HS-27A (cell line): ENCODE measurements around the gene PHLDB3.
"Not testable (repeated sequence)": the region's sequence is repeated elsewhere in the genome, so short reads cannot be mapped to it uniquely, and the experiment has no call there.

ENCODE experiments used
- DNase-seq: peaks from one replicate; pipeline ENCODE4 v3.0.0-alpha.2; 2012; ENCODE audit warnings: low read depth, missing footprints

PHLDB3 gene

DNA sequence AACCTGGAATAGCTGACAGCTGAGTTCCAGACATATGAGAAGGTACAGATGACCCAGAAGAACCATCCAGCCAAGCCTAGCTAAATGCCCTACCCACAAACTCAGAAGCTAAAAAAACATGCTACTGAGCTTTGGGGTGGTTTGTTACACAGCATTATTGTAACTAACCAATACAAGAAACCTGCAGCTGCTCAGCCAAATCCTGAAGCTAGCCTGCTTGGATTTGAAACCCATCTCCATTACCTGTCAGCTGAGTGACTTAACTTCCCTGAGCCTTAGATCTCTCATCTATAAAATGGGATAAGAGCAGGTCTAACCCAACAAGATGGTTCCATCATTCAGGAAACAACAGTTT is 64.9 kb downstream of the PHLDB3 start:
- DNase-seq: no peak

DNA sequence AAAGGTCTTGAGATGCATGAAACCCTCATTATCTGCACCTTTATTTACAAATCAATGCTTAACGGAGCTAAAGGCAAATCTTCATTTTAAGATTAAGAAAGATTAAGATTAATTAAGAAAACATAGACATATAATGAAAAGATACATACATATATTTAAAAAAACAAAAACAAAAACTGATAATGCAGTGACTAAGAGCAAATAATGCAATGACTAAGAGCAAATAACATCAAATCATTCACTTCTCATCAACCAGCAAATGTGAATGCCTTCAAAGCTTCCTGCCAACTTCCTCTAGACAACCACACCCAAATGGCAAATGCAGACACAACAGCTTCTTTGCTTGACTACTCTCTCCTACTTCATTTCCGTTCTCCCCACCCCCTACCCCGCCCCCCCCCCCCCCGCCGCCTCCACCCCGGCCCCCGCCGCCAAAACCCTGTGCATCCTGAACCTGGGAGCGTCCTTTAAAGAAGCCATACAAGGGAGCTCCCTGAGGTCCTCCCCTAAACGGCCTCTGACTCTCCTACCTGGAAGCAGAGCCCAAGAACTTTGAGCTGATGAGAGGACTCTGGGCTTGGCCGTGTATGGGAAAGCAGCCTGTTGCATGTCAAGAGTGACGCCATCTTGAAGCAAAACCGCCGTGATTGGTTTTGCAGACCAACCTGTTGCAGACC is 65.4 kb downstream of the PHLDB3 start:
- DNase-seq: no peak

DNA sequence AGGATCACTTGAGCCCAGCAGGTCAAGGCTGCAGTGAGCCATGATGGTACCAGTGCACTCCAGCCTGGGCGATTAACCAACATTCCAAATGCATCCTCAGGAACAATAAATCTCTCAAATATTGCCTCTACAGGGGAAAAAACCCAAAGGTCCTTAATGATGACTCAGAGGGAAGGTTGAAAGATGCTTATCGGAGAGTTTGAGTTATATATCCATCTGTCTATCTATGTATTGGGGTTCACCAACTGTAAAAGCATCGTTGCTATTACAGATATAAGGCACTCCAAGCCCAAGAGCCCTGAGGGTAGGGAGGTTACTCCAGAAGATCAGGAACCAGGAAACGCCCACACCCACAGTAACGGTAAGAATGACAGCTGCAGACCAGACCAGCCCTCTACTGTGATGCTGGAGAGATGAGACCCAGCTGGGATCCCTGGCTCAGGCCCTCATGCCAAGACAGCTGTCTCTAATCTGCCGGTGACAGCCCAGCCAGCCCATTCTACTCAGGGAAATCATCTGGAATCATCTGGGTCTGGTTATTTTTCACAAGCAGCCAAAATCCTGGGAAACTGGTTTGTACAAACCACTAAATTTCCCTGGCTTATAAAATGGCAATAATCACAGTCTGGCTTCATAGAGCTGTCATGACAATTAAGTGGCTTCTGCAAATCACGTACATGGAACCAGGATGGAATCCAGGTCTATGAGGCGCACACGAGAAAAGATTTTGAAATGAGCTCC is 66.1 kb downstream of the PHLDB3 start:
- DNase-seq: no peak

DNA sequence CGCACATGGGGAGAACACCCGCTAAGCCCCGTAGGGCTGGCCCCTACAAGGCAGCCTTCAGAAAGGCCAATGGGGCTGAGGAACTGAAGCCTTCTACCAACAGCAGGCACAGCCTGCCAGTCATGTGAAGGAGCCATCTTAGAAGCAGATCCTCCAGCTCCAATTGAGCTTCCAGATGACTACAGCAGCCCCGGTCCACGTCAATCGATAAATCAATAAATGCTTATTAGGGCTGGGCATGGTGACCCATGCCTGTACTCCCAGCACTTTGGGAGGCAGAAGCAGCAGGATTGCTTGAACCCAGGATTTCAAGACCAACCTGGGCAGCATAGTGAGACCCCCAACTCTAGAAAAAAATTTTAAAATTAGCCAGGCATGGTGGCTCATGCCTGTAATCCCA is 66.8 kb downstream of the PHLDB3 start:
- DNase-seq: no peak

DNA sequence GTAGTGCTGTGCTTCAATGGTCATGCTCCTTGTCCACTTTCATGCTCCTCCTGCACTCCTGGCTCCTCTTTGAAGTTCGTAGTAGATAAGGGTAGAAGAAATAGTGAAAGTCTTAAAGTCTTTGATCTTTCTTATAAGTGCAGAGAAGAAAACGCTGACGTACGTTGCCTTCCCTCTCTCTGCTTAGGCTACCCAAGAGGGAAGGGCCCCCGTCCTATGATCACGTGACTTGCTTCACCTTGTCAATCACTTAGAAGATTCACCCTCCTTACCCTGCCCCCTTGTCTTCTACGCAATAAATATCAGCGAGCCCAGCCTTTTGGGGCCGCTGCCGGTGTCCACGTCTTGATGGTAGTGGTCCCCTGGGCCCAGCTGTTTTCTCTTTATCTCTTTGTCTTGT is 67.3 kb downstream of the PHLDB3 start:
- not testable (repeated sequence) for DNase-seq

DNA sequence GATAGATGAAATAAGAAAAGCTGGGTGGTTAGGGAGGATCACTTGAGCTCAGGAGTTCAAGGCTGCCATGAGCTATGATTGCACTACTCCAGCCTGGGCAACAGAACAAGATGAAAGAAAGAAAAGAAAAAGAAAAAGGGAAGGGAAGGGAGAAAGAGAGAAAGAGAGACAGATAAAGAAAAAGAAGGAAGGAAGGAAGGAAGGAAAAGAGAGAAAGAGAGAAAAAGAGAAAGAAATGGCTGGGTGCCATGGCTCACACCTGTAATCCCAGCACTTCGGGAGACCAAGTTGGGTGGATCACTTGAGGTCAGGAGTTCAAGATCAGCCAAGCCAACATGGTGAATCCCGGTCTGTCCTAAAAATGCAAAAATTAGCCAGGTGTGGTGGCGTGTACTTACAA is 68.8 kb downstream of the PHLDB3 start:
- no peak for DNase-seq

DNA sequence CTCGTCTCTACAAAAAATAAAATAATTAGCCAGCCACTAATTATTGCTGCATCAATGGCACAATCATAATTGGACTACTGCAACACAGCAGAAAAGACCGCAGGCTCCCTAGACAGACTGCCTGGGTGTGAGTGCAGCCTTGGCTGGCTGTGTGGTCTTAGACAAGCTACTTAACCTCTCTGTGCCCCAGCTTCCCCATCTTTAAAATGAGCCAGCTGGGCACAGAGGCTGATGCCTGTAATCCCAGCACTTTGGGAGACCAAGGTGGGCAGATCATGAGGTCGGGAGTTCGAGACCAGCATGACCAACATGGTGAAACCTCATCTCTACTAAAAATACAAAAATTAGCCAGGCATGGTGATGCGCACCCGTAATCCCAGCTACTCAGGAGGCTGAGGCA is 70.9 kb downstream of the PHLDB3 start:
- DNase-seq: no peak

DNA sequence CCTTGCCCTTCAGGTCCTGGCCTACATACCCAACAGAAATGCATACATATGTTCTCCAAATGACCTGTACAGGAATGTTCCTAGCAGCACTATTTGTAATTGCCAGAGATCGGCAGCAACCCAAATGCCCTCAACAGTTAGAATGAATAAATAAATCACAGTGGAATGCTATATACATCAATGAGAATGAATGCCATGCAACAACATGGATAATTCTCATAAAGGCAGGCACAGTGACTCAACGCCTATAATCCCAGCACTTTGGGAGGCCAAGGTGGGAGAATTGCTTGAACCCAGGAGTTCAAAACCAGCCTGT is 71.2 kb downstream of the PHLDB3 start:
- DNase-seq: no peak

DNA sequence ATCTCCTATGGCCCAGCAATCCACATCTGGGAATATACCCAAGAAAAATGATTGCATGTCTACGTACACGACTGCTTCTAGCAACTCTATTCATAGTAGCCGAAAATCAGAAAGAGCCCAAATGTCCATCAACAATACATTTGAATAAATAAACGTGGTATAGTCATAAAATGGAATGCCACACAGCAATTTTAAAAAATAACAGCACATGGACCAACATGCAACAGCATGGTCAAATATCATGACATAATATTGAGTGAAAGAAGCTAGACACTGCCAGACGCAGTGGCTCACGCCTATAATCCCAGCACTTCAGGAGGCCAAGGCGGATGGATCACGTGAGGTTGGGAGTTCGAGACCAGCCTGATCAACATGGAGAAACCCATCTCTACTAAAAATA is 73.6 kb downstream of the PHLDB3 start:
- no peak for DNase-seq

DNA sequence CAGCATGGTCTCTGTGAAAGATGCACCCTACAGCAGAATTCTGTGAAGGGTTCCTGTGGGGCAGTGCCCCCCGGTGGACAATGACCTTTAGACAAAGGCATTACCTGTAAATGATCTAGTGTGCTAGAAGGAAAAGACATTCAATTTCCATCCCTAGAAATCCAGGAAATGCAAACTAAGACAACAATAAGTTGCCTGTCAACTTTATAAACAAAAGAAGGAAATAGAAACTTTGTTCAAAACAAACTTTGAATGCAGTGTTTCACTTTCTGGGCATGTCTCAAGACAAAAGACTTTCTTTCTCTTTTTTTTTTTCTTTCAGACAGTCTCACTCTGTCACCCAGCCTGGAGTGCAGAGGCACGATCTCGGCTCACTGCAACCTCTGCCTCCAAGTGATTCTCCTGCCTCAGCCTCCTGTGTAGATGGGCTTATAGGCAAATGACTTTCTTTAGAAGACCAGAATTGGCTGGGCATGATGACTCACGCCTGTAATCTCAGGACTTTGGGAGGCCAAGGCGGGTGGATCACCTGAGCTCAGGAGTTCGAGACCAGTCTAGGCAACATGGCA is 74.3 kb downstream of the PHLDB3 start:
- DNase-seq: no peak

DNA sequence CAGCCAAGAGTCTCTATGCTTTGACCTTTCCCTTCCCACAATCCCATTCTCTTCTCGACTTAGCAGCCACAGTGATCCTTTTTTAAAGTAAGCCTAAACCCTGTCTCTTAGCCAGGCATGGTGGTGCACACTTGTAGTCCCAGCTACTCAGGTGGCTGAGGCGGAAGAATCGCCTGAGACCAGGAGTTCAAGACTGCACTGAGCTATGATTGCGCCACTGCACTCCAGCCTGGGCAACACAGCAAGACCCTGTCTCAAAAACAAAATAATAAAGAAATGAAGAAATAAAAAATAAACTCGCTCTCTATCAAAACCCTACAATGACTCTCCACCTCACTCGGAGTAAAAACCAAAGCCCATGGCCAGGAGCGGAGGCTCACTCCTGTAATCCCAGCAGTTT is 75.2 kb downstream of the PHLDB3 start:
- DNase-seq: no peak

DNA sequence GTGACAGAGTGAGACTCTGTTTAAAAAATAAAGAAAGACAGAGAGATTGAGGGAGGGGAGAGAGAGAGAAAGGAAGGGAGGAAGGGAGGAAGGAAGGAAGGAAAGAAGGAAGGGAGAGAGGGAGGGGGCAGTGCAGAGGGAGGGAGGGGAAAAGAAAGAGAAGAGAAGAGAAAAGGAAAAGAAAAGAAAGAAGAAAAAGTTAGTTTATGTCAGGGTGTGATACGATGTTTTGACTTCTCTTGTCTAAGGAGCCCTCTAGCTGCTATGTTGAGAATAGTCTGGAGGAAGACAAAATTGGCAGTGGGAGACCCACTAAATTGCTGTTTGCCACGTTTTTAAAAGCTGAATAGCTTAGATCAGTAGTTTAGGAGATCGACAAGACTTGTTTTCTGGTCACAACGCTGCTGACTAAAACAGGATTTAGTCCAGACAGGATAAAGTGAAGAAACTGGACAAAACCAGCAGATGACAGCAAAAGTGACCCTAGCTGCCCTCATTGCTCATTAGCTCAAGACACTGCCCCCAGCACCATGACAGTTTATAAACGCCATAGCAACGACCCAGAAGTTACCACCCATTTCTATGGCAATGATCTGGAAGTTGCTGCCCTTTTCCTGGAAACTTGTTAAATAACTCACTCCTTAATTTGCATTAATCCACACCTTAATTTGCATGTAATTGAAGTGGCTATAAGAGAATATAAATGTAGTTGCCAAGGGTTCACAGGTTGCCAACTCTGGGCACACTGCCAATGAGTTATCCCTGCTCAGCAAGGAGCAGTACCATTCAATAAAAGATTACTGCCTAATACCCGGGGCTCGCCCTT is 78.8 kb downstream of the PHLDB3 start:
- DNase-seq: no peak
